8988T (cell line): Measurements from ENCODE around the gene METTL8.

ENCODE experiments used
- DNase-seq: peaks from one replicate; pipeline ENCODE4 v3.0.0; 2011

The METTL8 gene, protein sequence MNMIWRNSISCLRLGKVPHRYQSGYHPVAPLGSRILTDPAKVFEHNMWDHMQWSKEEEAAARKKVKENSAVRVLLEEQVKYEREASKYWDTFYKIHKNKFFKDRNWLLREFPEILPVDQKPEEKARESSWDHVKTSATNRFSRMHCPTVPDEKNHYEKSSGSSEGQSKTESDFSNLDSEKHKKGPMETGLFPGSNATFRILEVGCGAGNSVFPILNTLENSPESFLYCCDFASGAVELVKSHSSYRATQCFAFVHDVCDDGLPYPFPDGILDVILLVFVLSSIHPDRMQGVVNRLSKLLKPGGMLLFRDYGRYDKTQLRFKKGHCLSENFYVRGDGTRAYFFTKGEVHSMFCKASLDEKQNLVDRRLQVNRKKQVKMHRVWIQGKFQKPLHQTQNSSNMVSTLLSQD

DNA sequence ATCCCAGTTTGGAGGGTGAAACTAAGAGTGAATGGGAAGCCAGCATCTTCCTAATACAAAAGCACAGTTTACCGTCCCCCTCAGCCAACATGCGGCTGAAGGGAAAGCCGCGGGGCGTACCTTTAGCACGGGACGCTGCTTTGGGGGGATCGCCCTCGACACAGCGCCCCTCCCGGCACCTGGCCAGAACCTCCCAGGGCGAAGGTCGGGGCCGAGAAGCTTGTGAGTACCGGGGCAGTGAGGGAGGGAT is at the start of gene METTL8:
Gene METTL8 (minus strand): TSS at position 228 of the 250 bp plus-strand sequence. CDS start 41,805 bp downstream, outside the sequence.
- DNase-seq, result no peak

DNA sequence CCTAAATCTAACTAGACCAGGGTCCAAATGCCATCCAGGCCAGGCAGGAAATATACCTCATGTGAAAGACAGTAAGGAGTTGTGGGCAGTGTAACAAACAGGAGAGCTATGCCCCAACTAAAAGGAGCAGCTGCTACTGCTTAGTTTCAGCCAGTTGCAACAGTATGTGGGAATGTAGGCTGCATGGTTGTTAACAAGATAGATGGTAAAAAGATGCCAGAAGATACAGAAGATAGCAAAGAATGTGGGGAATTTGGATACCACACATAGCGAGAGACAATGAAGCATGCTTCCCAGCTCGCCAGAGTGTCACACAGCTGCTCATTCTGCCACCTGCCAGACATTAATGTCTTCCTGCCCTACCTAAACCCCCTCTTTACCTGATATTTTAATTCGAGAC is 49.1 kb upstream of the METTL8 start:
- DNase-seq, result no peak

DNA sequence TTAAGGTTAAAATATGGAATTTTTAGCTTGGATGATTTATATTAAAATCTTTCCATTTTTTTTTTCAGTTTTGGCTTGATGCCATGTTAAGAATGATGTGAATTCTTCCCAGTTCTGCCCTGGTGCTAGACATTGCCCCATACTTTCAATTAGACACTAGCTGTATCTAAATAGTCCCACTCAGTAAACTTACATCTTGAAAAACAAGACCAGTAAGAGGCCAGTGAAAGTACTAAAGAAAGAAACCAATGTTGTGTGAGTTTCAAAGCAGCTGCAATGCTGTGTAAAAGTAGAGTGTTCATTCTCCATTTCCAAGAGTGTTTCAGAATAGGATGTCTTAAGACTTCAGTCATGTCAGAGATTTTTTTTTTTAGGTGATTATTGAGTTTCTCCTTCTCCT is 48.5 kb upstream of the METTL8 start:
- no peak for DNase-seq

DNA sequence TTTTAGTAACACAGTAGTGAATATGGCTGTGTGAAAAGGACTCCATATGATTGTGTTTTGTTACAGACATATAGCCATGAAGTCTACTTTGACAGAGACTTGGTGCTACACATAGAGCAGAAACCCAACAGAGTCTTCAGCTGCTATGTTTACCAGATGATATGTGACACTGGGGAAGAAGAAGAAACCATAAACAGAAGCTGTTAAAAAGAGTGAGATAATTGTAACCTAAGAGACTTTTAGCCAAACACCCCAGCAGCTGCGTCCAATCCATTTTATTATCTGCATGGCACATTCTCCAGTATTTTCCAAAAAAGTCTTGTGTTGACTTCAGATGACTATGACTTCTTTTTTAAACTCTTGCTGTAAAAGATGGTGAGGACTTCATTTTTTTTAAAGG is 47.1 kb upstream of the METTL8 start:
- no peak for DNase-seq

DNA sequence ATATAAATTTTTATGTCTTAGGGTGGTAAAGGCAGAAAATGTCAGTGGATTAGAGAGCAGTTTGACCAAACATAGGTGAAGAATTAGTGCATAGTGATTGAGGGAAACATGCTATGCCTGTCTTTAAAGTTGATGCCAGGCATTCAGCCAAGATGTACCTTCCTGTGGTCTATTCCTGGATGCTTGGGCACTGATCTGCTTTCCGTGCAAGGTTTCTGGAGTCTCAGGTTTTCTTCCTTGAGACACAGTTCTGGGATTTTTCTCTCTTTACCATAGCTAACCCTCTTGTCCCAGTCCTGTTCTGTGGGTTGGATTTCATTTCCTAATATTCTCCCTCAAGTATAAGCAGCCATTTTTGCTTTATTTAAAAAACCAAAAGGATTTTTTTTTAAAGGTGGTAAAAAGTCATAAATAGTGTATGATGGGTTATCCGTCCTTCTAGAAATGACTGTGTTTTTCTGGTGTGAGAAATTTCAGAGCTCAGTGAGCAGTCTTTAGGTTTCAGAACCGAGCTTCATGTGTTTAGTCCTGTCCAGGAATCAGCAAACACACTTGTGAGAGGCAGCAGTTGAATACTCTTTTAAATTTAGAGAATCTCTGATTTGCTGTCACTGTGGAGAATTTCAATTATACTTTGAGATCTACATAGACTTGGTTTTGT is 45.5 kb upstream of the METTL8 start:
- no peak for DNase-seq

DNA sequence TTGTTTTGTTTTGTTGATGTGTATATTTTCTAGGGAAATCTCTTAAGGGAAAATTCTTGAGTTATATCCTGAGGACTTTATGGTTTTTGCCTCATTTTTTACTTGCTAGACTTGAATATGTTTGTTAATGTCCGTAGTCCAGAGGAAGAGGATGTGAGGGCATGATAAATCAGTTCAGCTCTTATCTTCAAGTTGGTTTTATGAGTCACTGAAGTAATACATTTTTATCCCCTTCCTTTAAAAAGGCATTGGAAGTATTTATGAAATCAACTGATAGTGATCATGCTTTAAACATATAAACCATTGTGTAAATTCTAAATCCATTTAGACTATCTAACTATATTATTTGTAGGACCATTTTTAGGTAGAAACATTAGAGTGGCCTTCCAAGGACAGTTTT is 44.6 kb upstream of the METTL8 start:
- no peak for DNase-seq

DNA sequence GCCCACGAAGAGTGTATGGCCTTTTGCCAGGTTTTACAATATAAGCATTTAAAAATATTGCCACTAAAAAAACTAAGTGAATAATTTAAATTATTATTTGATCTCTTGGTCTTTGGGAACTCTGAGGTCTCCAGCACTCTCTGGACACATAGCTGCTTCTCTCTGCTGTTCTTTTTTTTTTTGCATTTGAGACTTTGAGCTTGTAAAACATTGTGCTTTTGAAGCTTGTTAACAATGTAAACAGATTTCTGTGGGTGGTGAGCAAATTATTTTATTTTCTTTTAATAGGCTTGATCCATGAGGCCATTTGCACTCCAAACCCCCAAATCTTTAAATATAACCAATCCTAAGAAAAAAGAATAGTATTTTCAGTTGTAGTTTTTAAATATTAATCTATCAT is 42.2 kb upstream of the METTL8 start:
- no peak for DNase-seq

DNA sequence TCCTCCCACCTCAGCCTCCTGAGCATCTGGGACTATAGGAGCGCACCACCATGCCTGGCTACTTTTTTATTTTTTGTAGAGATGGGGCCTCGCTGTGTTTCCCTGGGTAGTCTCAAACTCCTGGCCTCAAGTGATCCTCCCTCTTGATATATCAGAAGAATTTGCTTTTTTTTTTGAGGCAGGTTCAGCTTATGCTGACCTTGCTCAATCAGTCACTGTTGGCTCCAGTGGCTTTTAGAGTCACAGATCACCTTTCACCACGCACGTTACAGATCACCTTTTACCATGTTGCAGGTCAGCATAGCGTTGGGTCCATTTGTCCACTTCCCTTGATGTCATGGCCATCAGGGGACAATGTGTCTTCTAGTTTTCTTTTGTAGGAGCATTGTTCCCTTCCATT is 36.3 kb upstream of the METTL8 start:
- DNase-seq, result no peak

DNA sequence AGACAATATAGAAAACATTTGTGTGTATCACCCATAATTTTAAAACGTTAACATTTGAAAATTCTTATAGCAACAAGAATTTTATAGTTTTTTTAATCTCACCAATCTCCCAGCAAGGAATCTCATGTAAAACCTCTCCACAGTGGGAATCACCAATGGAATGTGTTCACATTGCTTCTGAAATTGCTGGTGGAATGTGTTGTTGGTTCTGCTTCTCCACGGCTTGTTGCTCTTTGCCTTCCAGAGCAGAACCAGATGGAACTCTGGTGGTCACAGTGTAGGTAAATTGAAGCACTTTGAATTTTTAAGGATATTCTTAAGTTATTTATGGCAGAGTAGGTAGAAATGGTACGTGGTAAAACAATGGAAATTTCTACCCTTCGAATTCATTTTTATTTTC is 35.4 kb upstream of the METTL8 start:
- DNase-seq, result no peak

DNA sequence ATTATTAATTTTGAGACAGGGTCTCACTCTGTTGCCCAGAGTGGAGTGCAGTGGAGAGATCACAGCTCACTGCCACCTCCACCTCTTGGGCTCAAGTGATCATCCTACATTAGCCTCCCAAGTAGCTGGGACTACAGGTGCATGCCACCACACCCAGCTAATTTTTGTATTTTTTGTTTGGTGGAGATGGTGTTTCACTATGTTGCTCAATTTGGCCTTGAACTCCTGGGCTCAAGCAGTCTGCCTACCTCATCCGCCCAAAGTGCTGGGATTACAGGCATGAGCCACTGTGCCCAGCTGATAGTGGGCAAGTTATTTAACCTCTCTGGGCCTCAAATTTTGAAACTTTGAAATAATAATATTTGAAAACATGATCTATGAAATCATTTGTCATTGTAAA is 26.7 kb upstream of the METTL8 start:
- DNase-seq, result no peak

DNA sequence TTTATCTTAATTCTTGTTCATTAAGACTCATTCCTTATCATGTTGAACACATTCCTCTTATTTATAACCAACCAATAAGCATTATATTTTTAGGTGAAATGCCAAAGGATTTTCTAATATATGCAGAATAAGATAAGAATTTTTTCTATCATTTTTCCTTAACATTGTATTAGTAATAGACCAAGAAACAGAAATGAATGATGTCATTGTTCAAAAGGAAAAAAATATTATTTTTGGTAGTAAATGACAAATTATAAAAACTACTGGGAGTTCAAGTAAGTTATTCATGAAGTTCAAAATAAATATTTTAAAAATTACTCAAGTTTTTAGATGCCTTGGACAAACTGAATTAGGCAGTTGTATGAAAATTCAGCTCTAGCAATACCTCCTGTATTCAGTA is 25.7 kb upstream of the METTL8 start:
- DNase-seq, result no peak

DNA sequence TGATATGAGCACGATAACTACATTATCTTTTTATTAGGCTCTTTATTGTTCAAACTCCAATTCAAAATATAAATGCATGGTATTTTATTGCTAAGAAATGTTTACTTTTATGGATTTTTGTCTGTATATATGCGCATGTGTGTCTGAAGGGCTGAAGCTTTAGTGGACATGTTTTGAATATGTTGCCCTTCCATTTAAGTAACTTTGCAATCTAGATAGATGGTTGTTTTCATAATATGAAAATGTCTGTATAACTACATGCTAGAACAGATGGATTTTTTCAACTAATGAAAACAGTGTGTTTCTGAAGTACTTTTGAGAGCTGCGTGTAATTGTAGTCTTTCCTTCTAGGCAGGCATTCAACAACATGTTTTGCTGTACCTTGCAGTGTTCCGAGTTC is 19.0 kb upstream of the METTL8 start:
- DNase-seq, result no peak

DNA sequence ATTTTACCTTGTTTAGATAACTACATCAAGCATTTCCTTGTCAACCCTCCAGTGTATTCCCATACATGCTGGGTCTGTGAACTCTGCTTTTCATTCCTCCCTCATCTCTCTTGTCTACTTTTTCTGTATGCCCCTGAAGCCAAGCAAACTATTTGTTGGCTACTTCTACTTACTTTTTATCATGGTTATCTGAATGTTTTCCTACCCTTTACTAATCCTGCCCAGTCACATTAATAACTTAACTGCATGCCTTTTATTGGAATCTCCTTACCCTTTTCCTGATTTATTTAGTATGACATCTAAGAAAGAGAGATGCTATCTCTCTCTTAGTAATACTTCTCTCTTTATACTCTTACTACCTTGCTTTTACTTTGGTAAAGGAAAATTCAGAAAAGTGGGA is 17.3 kb upstream of the METTL8 start:
- DNase-seq, result no peak

DNA sequence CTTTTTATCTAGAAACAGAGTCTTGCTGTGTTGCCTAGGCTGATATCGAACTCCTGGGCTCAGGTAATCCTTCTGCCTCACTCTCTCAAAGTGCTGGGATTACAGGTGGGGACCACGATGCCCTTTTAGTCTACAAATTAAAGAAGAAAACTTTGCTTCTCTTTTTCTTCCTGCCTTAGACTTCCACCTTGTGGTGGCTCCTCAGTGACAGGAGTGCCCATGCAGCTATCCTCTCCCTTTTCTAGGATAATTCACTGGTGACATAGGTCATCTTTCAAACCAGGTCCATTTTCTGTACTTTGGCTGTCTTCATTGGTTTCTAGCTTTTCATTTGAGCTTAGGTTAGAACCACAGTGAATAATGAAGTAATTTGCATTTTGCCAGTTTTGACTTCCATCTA is 13.9 kb upstream of the METTL8 start:
- no peak for DNase-seq

DNA sequence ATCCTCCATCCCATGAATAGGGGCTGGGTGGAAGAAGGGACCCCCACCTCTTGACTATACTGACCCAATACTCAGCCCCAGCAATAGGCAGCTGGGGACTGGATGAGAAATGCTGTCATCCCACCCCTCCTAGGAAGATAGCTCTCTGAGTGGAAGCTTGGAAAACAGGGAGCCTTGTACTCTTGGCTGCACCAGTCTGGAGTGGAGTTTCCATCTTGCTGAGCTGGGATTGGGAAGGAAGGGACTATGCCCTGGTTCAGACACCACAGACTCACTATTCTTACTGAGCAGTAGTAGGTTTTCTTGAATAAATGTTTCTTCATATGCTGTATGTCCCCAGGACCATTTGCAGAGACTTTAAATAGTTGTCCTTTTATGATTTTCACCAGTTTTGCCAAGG is 7.7 kb upstream of the METTL8 start:
- DNase-seq, result no peak

DNA sequence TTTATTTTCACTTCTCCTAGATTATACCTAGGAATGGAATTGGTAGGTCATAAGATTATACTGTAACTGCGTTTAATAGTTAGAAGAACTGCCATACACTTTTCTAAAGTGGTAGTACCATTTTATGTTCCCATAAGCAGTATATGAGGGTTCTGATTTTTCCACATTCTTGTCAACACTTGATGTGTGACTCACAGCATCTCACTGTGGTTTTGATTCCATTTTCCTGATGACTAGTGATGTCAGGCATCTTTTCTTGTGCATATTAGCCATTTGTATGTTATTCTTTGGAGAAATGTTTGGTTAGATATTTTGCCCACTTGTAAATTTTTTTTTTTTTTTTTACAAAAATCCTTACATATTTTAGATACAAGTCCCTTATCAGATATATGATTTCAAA is 2.5 kb upstream of the METTL8 start:
- no peak for DNase-seq

DNA sequence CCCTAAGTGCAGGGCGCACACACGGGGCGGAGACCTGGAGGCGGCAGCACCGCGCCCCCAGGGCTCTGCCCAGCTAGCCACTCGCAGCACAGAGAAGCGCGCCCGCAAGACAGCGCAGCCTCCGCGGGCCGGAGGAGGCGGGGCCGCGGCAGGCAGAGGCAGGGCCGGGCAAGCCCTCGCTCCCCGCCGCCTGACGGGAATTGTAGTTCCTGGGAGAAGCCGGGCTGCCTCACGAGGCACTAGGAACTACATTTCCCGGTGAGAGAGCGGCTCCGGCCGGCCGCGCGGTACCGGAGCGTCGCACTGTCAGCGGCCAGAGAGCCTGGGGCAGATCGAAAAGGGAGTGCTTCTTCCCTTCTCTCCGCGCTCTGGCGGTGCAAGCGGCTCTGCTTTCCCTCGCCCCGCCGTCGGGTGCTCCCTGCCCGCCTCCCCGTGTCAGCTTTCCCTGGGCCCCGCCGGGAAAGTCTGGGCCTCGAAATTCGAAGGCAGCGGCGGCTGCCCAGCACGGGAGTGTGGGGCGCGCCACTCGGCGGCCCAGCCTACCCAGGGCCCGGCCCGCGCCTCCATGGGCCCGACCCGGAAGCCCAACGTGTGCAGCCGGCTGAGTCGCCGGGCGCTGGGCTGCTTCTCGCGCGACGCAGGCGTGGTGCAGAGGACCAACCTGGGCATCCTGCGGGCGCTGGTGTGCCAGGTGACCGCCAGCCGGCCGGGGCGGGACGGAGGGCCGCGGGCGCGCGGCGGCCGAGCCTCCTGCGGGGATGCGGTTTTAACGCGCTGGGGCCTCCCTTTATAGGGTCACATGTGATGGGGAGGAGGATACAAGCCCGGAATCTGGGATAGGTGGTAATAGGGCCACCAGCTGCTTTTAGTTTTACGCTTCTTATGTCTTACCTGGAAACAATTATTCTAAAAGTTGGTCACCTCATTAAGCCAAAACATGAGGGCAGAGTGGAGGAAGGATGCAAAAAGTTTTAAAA is 511 bp upstream of the METTL8 start, which contains the start of gene DCAF17:
Gene DCAF17 (plus strand): TSS at position 214 of the 977 bp plus-strand sequence. CDS start 352 bp downstream, at position 566.
- DNase-seq, result peak; percentile 57

DNA sequence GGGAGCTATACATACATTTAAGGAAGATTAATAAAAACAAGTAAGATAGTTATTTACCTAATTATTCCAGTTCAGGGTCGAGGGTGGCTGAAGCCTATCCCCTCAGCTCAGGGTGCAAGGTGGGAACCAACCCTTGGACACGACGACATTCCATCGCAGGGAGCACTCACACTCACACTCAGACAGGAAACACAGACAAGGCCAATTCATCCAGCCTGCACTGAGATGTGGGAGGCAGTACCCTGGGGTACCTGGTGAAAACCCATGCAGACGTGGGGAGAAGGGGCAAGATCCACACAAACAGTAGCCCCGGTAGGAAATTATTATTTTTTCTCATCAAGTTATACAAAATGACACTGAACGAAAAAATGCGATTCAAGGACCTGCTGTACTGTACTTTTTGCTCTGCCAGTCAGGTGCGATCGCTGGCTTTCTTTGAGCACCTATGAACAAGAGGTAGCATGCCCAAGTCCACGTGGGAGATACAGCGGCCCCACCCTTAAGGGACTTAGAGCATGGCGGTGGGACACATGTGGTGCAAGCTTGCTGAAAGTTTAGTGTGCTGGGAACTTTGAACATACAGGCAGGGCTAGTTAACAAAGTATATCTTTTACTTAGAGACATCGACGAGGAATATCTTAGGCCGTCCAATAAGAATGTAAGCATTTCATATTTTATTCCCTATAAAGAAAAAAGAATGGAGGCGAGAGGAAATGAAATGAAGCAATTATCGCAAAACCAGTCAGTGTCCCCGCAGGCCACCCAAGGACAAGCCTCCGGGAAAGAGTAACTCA is 624 bp downstream of the METTL8 start:
- DNase-seq, result no peak

DNA sequence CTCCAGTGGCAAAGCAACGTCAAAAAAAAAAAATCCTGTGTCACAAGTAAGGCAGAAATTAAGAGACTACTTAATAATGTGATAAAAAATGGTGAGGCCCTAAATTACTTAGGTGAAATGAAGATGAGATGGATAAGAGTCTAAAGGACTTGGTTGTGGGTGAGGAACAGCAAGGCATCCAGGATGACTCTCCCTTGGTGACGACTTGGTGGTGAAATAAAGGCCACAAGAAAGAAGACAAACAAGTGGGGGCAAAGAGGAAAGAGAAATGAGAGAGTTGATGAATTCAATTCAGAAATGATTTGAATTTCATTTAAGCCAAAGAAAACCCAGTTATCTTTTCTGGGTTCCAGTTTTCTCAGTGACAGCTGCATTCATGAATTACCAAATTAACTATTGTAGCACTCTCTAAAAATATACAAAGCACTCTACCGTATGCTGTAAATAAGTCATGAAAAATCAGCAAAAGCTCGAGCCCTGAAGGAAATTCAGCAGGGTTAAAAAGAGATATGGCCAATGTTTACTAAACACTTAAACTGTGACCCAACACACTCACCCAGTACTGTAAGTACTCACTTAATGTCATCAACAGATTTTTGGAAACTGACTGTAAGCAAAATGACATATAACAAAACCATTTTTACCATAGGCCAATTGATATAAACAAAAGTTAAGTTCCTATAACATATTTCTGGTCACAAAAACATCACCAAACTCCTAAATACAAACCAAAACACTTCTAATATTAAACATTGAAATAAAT is 1.4 kb downstream of the METTL8 start:
- no peak for DNase-seq

DNA sequence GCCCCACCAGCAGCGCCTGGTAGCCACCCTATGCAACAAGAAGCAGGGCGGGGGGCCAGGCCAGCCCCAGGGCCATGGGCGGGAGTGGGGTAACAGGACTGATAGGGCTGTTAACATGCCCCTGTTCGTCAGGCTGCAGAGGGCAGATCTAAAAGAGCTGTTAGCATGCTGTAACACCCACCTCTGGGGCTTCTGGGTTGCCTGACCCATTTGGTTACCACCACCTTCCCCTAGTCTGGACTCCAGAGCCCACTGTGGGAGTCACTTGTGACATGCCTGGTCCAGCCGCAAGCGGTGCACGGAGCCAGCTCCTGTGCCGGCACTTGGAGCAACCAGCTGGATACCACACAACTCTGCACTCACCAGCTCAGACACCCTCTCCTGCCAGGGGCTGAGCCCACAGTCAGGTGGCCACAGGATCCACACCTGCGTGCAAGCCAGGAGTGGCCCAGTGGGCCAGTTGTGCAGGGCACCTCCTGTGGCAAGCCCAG is 2.1 kb downstream of the METTL8 start:
- DNase-seq, result no peak

DNA sequence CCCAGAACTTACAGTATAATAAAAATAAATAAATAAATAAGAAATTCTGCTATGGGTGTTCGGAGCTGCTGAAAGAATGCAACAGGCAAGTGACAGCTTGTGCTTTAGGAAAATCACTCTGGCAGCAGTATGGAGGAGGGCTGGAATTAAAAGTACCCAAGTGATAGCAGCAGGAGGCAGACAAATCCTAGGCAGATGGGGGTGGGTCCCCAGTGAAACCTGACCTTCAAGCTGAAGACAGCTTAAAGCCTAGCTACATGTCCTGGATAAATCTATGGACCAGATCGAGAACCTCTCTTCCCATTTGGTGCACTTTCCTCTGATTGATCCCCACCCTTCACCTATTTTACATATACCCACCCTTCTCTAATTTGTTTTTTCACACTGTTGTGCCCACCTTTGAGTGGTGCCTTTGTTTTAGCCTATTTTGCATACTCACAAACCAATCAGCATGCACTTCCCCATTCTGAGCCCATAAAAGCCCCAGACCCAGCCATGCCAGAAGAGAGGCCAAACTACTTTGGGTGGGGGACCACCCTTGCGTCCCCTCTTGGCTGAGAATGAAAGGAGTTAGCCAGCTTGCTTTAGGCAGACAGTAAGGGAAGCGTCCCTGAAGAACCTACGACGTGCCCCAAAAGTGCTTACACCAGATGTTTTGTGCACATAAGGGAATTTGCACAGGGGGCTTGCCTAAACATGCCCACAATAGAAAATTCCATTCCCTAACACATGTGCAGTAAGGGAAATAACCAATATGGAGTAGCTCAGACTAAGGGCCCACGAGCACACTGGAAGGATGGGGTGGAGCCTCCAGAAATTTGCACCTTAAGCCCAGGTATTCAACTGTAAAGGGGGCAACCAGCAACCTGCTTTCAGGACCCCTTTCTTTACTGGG is 3.0 kb downstream of the METTL8 start:
- DNase-seq, result no peak
